Measurements from ENCODE around the gene EXOC3L2. TPM values are rescaled to one million over a fixed set of nuclear protein-coding genes. Genes with fewer than 3 reads are reported as not detected.
A peak's percentile ranks its signal among the peaks of the same experiment; 100 is the strongest.

The EXOC3L2 gene
- total RNA-seq, 1 donor = not detected

DNA sequence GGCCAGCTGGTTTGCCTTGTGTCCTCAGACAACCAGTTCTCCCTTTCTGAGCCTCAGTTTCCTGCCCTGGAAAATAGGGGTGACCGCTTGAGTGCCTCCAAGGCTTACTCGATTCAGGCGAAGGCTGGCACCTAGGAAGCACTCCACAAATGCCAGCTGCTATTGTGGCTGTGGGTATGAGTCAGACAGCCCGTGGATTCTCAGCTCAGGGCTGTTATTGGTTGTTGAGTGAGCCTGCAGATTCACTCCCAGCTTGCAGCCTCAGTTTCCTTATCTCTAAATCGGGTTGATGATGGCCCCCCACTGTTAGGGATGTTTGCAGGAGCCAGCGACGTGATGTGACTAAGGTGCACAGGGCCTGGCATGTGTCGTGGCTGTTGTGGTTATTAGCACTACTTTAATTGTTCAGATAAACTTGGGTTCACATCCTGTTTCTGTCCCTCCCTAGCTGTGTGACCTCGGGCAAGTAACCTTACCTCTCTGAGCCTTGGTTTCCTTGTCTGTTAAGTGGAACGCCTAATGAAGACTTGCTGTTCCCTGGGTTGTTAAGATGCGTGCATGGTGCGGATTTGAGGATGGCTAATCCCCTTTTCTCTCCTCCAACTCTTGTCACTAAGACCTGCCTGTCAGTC, 8.3 kb upstream of the EXOC3L2 start:
- DNase-seq (ENCODE audit: insufficient read length, low spot score, missing footprints) = peak; percentile 97
- Histone ChIP-seq H3K27me3 (ENCODE audit: insufficient read depth, low read length) (no peaks in the 10 kb centered on the region), H3K9me3 (ENCODE audit: low read depth, low read length) (no peaks in the 10 kb centered on the region), H3K79me2 (ENCODE audit: insufficient read depth, low read length) (peaks cover 59% of the 10 kb centered on the region), H3K4me2 (ENCODE audit: insufficient read depth, low read length) (peak overlapping the region; percentile 19), H3K27ac (ENCODE audit: low read depth, low read length) (peak overlapping the region; percentile 14), H3K36me3 (ENCODE audit: insufficient read depth, low read length) (no peaks in the 10 kb centered on the region), H3K4me1 (ENCODE audit: insufficient read depth, low read length) (peaks cover 20% of the 10 kb centered on the region), H2AFZ (ENCODE audit: low read length) (no peak overlapping the region), H4K20me1 (ENCODE audit: insufficient read depth, low read length) (peaks cover 32% of the 10 kb centered on the region), H3K4me3 (ENCODE audit: insufficient read depth, low read length) (no peak overlapping the region)
- TF ChIP-seq, protein P1, sequence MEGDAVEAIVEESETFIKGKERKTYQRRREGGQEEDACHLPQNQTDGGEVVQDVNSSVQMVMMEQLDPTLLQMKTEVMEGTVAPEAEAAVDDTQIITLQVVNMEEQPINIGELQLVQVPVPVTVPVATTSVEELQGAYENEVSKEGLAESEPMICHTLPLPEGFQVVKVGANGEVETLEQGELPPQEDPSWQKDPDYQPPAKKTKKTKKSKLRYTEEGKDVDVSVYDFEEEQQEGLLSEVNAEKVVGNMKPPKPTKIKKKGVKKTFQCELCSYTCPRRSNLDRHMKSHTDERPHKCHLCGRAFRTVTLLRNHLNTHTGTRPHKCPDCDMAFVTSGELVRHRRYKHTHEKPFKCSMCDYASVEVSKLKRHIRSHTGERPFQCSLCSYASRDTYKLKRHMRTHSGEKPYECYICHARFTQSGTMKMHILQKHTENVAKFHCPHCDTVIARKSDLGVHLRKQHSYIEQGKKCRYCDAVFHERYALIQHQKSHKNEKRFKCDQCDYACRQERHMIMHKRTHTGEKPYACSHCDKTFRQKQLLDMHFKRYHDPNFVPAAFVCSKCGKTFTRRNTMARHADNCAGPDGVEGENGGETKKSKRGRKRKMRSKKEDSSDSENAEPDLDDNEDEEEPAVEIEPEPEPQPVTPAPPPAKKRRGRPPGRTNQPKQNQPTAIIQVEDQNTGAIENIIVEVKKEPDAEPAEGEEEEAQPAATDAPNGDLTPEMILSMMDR (IDR thresholded peaks at IDR 0.05; ENCODE audit: extremely low read depth, low read depth, low read length) = no peak

DNA sequence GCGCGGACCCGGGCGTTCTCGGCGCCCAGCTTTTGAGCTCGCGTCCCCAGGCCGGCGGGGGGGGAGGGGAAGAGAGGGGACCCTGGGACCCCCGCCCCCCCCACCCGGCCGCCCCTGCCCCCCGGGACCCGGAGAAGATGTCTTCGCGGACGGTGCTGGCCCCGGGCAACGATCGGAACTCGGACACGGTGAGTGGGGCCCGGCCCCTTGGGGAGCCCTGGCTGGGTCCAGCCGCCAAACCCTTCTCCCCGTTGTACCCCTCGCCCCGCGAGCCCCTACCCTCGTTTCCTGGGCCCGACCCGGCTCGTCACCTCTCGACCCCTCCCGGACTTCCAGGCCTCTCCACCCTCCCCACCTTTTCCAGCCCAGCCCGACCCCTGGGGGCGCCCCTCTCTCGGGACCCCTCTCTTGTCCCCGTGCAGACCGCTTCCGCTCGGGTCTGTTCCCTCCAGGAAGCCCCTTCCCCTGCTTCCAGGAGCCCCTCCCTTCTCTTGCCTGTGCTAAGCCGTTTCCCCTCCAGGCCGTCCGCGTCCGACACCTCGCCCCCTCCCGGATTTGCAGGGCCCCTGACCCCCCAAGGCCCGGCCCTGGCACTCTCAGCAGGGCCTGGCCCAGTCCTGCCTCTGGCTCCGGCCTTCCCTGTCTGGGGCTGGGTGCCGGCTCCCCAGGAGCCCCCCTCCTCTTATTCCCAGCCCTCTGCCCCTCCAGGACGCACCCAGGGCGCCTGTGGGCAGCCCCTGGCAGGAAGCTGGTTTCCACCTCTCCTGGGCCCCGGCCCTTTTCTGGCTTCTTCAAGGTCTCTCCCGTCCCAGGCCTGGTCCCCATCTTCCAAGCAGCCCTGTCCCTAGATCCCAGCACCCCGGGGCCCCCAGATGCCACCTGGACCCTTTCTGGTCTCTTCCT, 6.5 kb upstream of the EXOC3L2 start:
- Histone ChIP-seq H2AFZ (ENCODE audit: low read length) (peak overlapping the region; percentile 42), H3K36me3 (ENCODE audit: insufficient read depth, low read length) (no peaks in the 10 kb centered on the region), H3K9me3 (ENCODE audit: low read depth, low read length) (no peaks in the 10 kb centered on the region), H3K79me2 (ENCODE audit: insufficient read depth, low read length) (peaks cover 52% of the 10 kb centered on the region), H3K27ac (ENCODE audit: low read depth, low read length) (peak overlapping the region; percentile 65), H4K20me1 (ENCODE audit: insufficient read depth, low read length) (peaks cover 32% of the 10 kb centered on the region), H3K4me3 (ENCODE audit: insufficient read depth, low read length) (peak overlapping the region; percentile 85), H3K4me2 (ENCODE audit: insufficient read depth, low read length) (peak overlapping the region; percentile 82), H3K4me1 (ENCODE audit: insufficient read depth, low read length) (peaks cover 20% of the 10 kb centered on the region), H3K27me3 (ENCODE audit: insufficient read depth, low read length) (no peaks in the 10 kb centered on the region)
- TF ChIP-seq, protein P1 (IDR thresholded peaks at IDR 0.05; ENCODE audit: extremely low read depth, low read depth, low read length) = no peak
- peak; percentile 96 for DNase-seq (ENCODE audit: insufficient read length, low spot score, missing footprints)

DNA sequence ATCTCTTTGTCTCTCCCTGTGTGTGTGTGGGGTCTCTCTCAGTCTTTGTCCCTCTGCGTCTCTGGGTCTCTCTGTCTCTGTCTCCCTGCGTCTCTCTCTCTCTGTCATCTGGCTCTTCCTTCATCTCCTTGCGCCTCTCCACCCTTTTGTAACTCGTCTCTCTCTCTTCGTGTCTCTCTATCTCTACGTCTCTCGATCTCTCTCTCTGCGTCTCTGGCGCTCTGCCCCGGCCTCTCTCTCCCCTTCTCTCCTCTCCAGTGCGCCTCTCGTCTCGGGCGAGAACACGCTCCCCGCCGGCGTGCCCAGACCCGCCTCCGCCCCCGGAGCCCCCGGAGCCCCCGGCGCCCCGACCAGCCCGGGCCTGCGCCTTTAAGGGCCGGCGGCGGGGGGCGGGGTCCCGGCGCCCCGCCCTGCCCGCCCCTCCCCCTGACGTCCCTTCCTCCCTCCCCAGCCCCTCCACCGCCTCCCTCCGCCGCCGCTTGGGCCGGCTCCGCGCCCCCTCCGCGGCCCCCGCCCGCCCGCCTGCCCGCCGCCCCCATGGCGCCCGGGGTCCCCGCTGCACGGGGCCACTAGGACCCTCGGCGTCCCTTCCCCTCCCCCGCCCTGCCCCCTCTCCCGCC, 5.7 kb upstream of the EXOC3L2 start, which contains the start of gene MARK4:
MARK4 (plus strand) TSS at position 440 of the 620 bp plus-strand sequence. CDS start 318 bp downstream, outside the sequence.
- Histone ChIP-seq H3K27me3 (ENCODE audit: insufficient read depth, low read length) (no peaks in the 10 kb centered on the region), H4K20me1 (ENCODE audit: insufficient read depth, low read length) (peaks cover 28% of the 10 kb centered on the region), H3K79me2 (ENCODE audit: insufficient read depth, low read length) (peaks cover 44% of the 10 kb centered on the region), H3K9me3 (ENCODE audit: low read depth, low read length) (no peaks in the 10 kb centered on the region), H3K4me1 (ENCODE audit: insufficient read depth, low read length) (peaks cover 20% of the 10 kb centered on the region), H3K4me3 (ENCODE audit: insufficient read depth, low read length) (peak within 1 kb of the TSS; percentile 85), H3K4me2 (ENCODE audit: insufficient read depth, low read length) (peak within 1 kb of the TSS; percentile 90), H3K27ac (ENCODE audit: low read depth, low read length) (peak within 1 kb of the TSS; percentile 65), H3K36me3 (ENCODE audit: insufficient read depth, low read length) (no peaks in the 10 kb centered on the region), H2AFZ (ENCODE audit: low read length) (peak within 1 kb of the TSS; percentile 93)
- TF ChIP-seq, protein P1 (IDR thresholded peaks at IDR 0.05; ENCODE audit: extremely low read depth, low read depth, low read length) = no peak
- DNase-seq (ENCODE audit: insufficient read length, low spot score, missing footprints) = peak; percentile 99
